Activated CD8-positive, alpha-beta T cell treated with anti-CD3 and anti-CD28 coated beads for 36 hours (primary cell): ENCODE measurements around the gene ECSCR. TPM values are rescaled to one million over a fixed set of nuclear protein-coding genes. Genes with fewer than 3 reads are reported as not detected.

Experiments
- ATAC-seq: fragments of 200-7000 bp; cut with Tn5 transposase; one replicate; pipeline ENCODE4 v1.10.0; 2021; ENCODE audit warnings: mild to moderate bottlenecking, moderate library complexity
- CTCF ChIA-PET: fragments of 350-600 bp; sonication (Branson Sonifier 250); formaldehyde crosslinking; loops from one replicate; lab custom pipeline; 2021; ENCODE audit warnings: antibody characterized with exemption; lab: Charles Lee
- POLR2A ChIA-PET: fragments of 350-600 bp; sonication (Branson Sonifier 250); formaldehyde crosslinking; loops from one replicate; lab custom pipeline; 2021; ENCODE audit warnings: antibody characterized with exemption; lab: Charles Lee
- DNase-seq: peaks from one replicate; pipeline ENCODE4 v3.0.0-alpha.2; 2020
- H3K27ac Mint-ChIP-seq: one replicate; pipeline ENCODE4 v1.8.0; 2021; ENCODE audit warnings: mild to moderate bottlenecking, mixed read lengths
- H3K27me3 Mint-ChIP-seq: one replicate; pipeline ENCODE4 v1.8.0; 2021; ENCODE audit warnings: mixed read lengths
- H3K36me3 Mint-ChIP-seq: one replicate; pipeline ENCODE4 v1.8.0; 2021; ENCODE audit warnings: low read depth, mixed read lengths
- H3K4me1 Mint-ChIP-seq: one replicate; pipeline ENCODE4 v1.8.0; 2021; ENCODE audit warnings: low read depth, mixed read lengths
- H3K4me3 Mint-ChIP-seq: one replicate; pipeline ENCODE4 v1.8.0; 2021; ENCODE audit warnings: mild to moderate bottlenecking, moderate library complexity, mixed read lengths
- H3K9me3 Mint-ChIP-seq: one replicate; pipeline ENCODE4 v1.8.0; 2021; ENCODE audit warnings: mixed read lengths
- intact Hi-C: fragments of 100-400 bp; cut with micrococcal nuclease; formaldehyde crosslinking; loops from one replicate; pipeline ENCODE4 v1.10.0; 2022
- total RNA-seq, 2 experiments: library from RNA; stranded (reverse); gene quantifications; one replicate each; pipeline ENCODE4 v1.2.3, GENCODE V29; 2021
- TF ChIP-seq, protein P1 (sequence below): fragments of 200-600 bp; IDR thresholded peaks from one replicate; pipeline ENCODE4 v1.8.0; 2022; ENCODE audit warnings: antibody characterized with exemption, mild to moderate bottlenecking

ECSCR gene
- total RNA-seq, 2 experiments from 2014 or later, result 0.25 TPM; not detected in 1

DNA sequence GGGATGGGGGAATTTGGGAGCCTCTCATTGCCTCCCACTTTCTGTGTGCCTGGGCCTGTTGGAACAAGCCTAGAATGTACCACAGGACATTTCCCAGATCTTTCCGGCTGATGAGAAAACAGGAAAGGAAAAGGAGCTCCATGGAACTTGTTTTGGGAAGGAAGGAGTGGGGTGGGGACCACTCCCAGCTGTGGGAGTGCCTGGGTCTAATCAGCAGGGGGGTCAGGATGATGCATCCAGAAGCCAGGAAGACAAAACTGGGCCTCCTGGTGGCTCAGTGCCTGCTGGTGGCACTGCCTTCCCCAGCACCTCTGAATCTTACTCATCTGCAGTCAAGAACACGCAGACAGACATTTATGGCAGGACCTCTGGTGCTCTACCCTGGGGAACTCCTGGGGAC is 11.0 kb upstream of the ECSCR start:
- ATAC-seq, result no peak
- CTCF ChIA-PET, result interaction anchor here (1.3 to 1.9 kb wide), 3 partner anchors 8 to 51 kb away, joined by 3 to 7 read pairs (median 4); no protein-coding TSS in a partner anchor

DNA sequence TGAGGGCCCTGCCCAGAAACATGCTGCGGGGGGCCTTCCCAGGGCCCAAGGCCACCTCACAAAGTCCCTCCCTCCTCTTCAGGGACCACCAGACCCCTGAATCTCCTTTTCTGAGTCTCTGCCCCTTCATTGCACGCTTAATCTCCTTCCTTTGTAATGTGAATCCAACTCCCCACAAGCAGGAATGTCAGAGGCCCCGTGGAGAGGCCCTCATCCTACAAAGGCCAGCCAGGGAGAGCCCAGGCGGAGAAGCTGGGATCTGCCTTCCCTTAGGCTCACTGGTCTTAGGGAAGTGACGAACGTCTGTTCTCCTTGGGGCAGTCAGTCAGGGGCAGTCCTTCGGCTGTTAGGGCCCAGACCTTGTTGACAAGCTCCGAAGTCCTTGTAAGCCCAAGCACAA is 10.6 kb upstream of the ECSCR start:
- no peaks in the 10 kb centered on the region for H3K9me3 Mint-ChIP-seq
- ATAC-seq (no peak), DNase-seq (no peak)
- peaks cover 13% of the 10 kb centered on the region for H3K36me3 Mint-ChIP-seq
- H3K4me1 Mint-ChIP-seq, result peaks cover 68% of the 10 kb centered on the region
- CTCF ChIA-PET, result interaction anchor here (1.3 to 1.9 kb wide), 3 partner anchors 9 to 51 kb away, joined by 3 to 7 read pairs (median 4); no protein-coding TSS in a partner anchor
- H3K27me3 Mint-ChIP-seq, result no peaks in the 10 kb centered on the region
- TF ChIP-seq, protein P1, sequence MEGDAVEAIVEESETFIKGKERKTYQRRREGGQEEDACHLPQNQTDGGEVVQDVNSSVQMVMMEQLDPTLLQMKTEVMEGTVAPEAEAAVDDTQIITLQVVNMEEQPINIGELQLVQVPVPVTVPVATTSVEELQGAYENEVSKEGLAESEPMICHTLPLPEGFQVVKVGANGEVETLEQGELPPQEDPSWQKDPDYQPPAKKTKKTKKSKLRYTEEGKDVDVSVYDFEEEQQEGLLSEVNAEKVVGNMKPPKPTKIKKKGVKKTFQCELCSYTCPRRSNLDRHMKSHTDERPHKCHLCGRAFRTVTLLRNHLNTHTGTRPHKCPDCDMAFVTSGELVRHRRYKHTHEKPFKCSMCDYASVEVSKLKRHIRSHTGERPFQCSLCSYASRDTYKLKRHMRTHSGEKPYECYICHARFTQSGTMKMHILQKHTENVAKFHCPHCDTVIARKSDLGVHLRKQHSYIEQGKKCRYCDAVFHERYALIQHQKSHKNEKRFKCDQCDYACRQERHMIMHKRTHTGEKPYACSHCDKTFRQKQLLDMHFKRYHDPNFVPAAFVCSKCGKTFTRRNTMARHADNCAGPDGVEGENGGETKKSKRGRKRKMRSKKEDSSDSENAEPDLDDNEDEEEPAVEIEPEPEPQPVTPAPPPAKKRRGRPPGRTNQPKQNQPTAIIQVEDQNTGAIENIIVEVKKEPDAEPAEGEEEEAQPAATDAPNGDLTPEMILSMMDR, result no peak
- no peak overlapping the region for H3K4me3 Mint-ChIP-seq
- POLR2A ChIA-PET, result interaction anchor here (1.2 to 2.5 kb wide), 3 partner anchors 9 to 32 kb away, joined by 4 to 8 read pairs (median 5); partner anchors contain the start of gene STING1
- H3K27ac Mint-ChIP-seq, result no peak overlapping the region
- intact Hi-C loops, result no loop called here

More for the DNA sequence above, 11.0 kb upstream of the ECSCR start:
- Mint-ChIP-seq H3K4me1 (peaks cover 66% of the 10 kb centered on the region), H3K36me3 (peaks cover 13% of the 10 kb centered on the region), H3K4me3 (no peak overlapping the region), H3K27me3 (no peaks in the 10 kb centered on the region), H3K9me3 (no peaks in the 10 kb centered on the region), H3K27ac (no peak overlapping the region)
- intact Hi-C loops, result no loop called here
- POLR2A ChIA-PET, result interaction anchor here (1.2 to 2.5 kb wide), 4 partner anchors 9 to 33 kb away, joined by 3 to 8 read pairs (median 4); partner anchors contain the start of gene STING1
- DNase-seq, result no peak
- TF ChIP-seq, protein P1, result no peak

DNA sequence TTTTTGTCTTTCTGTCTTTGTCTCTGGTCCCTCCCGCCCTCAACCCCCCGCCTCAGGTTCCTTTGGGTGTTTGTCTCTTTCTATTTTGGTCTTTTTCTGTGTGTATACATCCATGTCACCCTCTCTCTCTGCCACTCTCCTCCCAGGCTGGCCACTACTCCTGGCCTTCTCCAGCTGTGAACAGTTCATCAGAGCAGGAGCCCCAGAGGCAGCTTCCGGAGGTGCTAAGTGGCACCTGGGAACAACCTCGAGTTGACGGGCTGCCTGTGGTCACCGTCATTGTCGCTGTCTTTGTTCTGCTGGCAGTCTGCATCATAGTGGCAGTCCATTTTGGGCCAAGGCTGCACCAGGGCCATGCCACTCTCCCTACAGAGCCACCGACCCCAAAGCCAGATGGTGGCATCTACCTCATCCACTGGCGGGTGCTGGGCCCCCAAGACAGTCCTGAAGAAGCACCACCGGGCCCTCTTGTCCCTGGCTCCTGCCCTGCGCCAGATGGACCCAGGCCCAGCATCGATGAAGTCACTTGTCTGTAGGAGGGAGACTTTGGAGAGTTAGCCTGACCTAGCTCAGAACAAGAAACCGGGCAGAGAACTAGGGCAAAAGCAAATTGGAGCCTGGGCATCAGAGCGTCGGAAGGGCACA is 10.0 kb upstream of the ECSCR start:
- TF ChIP-seq, protein P1, result no peak
- Mint-ChIP-seq H3K36me3 (peaks cover 13% of the 10 kb centered on the region), H3K4me1 (peaks cover 68% of the 10 kb centered on the region), H3K9me3 (no peaks in the 10 kb centered on the region), H3K27me3 (no peaks in the 10 kb centered on the region), H3K27ac (peak overlapping the region; percentile 51), H3K4me3 (no peak overlapping the region)
- no peak for ATAC-seq
- CTCF ChIA-PET, result interaction anchor here (1.3 to 2.9 kb wide), 4 partner anchors 9 to 50 kb away, joined by 3 to 12 read pairs (median 6); no protein-coding TSS in a partner anchor
- no peak for DNase-seq
- POLR2A ChIA-PET, result interaction anchor here (2.5 kb wide), 1 partner anchor 13 kb away, joined by 8 read pairs; no protein-coding TSS in a partner anchor
- intact Hi-C loops, result no loop called here

DNA sequence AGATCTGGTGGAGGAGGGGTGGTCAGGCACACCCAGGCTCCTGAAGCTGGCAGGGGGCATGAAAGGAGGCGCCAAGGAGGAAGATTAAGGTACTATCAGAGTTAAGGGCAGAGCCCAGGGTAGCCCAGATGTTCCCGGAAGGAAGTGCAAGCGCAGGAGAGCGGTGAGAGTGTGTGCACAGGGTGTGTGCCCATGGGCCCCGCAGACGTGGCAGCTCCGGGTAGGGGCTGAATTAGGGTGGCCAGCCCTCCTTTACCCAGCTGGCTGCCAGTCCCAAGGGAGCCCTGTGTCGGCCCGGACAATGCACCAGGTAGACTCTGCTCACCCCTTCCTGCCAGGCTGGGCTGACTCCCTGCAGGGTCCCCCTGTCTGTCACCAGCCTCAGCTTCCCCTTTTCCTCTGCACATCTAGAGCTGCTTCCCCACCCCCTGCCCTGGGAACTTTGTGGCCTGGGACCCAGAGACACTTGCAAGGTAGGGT is 8.3 kb upstream of the ECSCR start, which contains the start of gene SMIM33:
Gene SMIM33, plus strand, starts transcription at position 184 of the 480 bp plus-strand sequence. Its CDS starts 118 bp downstream, at position 302.
- ATAC-seq, result peak; percentile 64
- TF ChIP-seq, protein P1, result no peak
- ChIA-PET CTCF (interaction anchor here (0.6 to 2.9 kb wide), 4 partner anchors 8 to 50 kb away, joined by 3 to 12 read pairs (median 8); no protein-coding TSS in a partner anchor), POLR2A (interaction anchor here (0.7 to 2.4 kb wide), 9 partner anchors 11 to 59 kb away, joined by 3 to 21 read pairs (median 3); partner anchors contain the start of gene STING1)
- H3K27me3 Mint-ChIP-seq, result no peaks in the 10 kb centered on the region
- intact Hi-C loops, result no loop called here
- H3K36me3 Mint-ChIP-seq, result peaks cover 9% of the 10 kb centered on the region
- peak; percentile 39 for DNase-seq
- peak within 1 kb of the TSS; percentile 93 for H3K27ac Mint-ChIP-seq
- H3K4me1 Mint-ChIP-seq, result peaks cover 64% of the 10 kb centered on the region
- peak within 1 kb of the TSS; percentile 69 for H3K4me3 Mint-ChIP-seq
- no peaks in the 10 kb centered on the region for H3K9me3 Mint-ChIP-seq
